A549 (cell line): ENCODE results near the gene UNC79. TPM values are rescaled to one million over a fixed set of nuclear protein-coding genes. Genes with fewer than 3 reads are reported as not detected.

Experiments used
- ATAC-seq, 2 experiments: fragments of 200-7000 bp in 1 of 2; fragments of >200 bp in 1 of 2; cut with Nextera tagmentation in 1 of 2; cut with Tn5 transposase in 1 of 2; 3 replicates each; pipeline versions ENCODE4 v1.8.0 to v1.9.1; 2018 to 2020; ENCODE audit warnings: mild to moderate bottlenecking in 1 of 2, moderate library complexity in 1 of 2
- CTCF ChIA-PET: fragments of 300-600 bp; sonication (Branson Sonifier 250); formaldehyde crosslinking; extraction: SDS; loops from one replicate; lab custom pipeline; 2021; ENCODE audit warnings: antibody characterized with exemption, inconsistent platforms; lab: Yijun Ruan, JAX
- POLR2A ChIA-PET: fragments of 350-600 bp; formaldehyde crosslinking; extraction: SDS; loops from one replicate; lab custom pipeline; 2021; ENCODE audit warnings: antibody characterized with exemption, inconsistent platforms; lab: Yijun Ruan, JAX
- DNase-seq, 2 experiments: peaks; one replicate each; pipeline versions ENCODE4 v3.0.0 to v3.0.0-alpha.2; 2011 to 2016; ENCODE audit warnings: low read depth in 1 of 2, low spot score in 1 of 2
- FAIRE-seq: peaks from 2 replicates; lab custom pipeline; 2011; peaks lifted over from hg19 to GRCh38; lab: Jason Lieb, UNC
- H3K27ac ChIP-seq, 2 experiments: fragments of >200 bp; sonication (Bioruptor Twin); formaldehyde crosslinking; 3 replicates each; pipeline ENCODE4 v1.5.1; 2016 to 2017
- H3K4me1 ChIP-seq: fragments of >200 bp; sonication (Bioruptor Twin); formaldehyde crosslinking; 3 replicates; pipeline ENCODE4 v1.6.1; 2016
- H3K4me2 ChIP-seq: fragments of >200 bp; sonication (Bioruptor Twin); formaldehyde crosslinking; 3 replicates; pipeline ENCODE4 v1.6.1; 2016
- H3K4me3 ChIP-seq: fragments of >200 bp; sonication (Bioruptor Twin); formaldehyde crosslinking; 3 replicates; pipeline ENCODE4 v1.5.1; 2016
- H3K9me3 ChIP-seq: fragments of >200 bp; sonication (Bioruptor Twin); formaldehyde crosslinking; 3 replicates; pipeline ENCODE4 v1.6.1; 2016
- BHLHE40 ChIP-seq: IDR thresholded peaks from 2 replicates; pipeline ENCODE4 v1.6.1; 2012; ENCODE audit warnings: low read depth, low read length, inconsistent platforms
- CBX2 ChIP-seq: fragments of 200-600 bp; sonication (generic); IDR thresholded peaks from 2 replicates; pipeline ENCODE4 v1.6.1; 2016; ENCODE audit warnings: low read depth, mild to moderate bottlenecking, borderline replicate concordance
- CBX8 ChIP-seq: fragments of 200-600 bp; sonication (generic); IDR thresholded peaks from 2 replicates; pipeline ENCODE4 v1.6.1; 2016
- CEBPB ChIP-seq, 2 experiments: fragments of >200 bp in 1 of 2; sonication (Bioruptor Twin) in 1 of 2; formaldehyde crosslinking in 1 of 2; IDR thresholded peaks; 2 replicates each; pipeline ENCODE4 v1.6.1; 2012 to 2016
- CHD2 ChIP-seq: fragments of 150-350 bp; IDR thresholded peaks from 2 replicates; pipeline ENCODE4 v1.6.1; 2014; ENCODE audit warnings: low read length; ENCODE audit not compliant: partially characterized antibody
- CHD4 ChIP-seq: fragments of 200-600 bp; sonication (generic); IDR thresholded peaks from 2 replicates; pipeline ENCODE4 v1.6.1; 2016; ENCODE audit warnings: antibody characterized with exemption, mild to moderate bottlenecking, borderline replicate concordance
- EP300 ChIP-seq, 2 experiments: fragments of >200 bp; sonication (Bioruptor Twin); formaldehyde crosslinking; IDR thresholded peaks; 2 replicates in 1 of 2; 3 replicates in 1 of 2; pipeline ENCODE4 v1.6.1; 2016 to 2017
- ESRRA ChIP-seq: fragments of 150-350 bp; IDR thresholded peaks from 2 replicates; pipeline ENCODE4 v1.6.1; 2014; ENCODE audit warnings: mild to moderate bottlenecking, low read length, borderline replicate concordance
- FOXS1 ChIP-seq: fragments of 250-450 bp; sonication (Bioruptor Pico); IDR thresholded peaks from 2 replicates; pipeline ENCODE4 v1.5.0; 2020; ENCODE audit warnings: mild to moderate bottlenecking, moderate library complexity
- GATA3 ChIP-seq: IDR thresholded peaks from 2 replicates; pipeline ENCODE4 v1.6.1; 2012; ENCODE audit warnings: borderline replicate concordance
- HMGXB4 ChIP-seq: fragments of 250-450 bp; sonication (Bioruptor Pico); IDR thresholded peaks from 2 replicates; pipeline ENCODE4 v1.5.0; 2021; ENCODE audit warnings: mild to moderate bottlenecking, moderate library complexity, borderline replicate concordance
- HOXA7 ChIP-seq: fragments of 250-450 bp; sonication (Bioruptor Pico); IDR thresholded peaks from 2 replicates; pipeline ENCODE4 v1.5.0; 2020; ENCODE audit warnings: mild to moderate bottlenecking, moderate library complexity
- HOXB5 ChIP-seq: fragments of 250-450 bp; sonication (Bioruptor Pico); IDR thresholded peaks from 2 replicates; pipeline ENCODE4 v1.5.0; 2020; ENCODE audit warnings: mild to moderate bottlenecking, moderate library complexity
- JUN ChIP-seq, 2 experiments: fragments of >200 bp; sonication (Bioruptor Twin); formaldehyde crosslinking; IDR thresholded peaks; 2 replicates in 1 of 2; 3 replicates in 1 of 2; pipeline ENCODE4 v1.6.1; 2016 to 2017
- JUNB ChIP-seq: fragments of >200 bp; sonication (Bioruptor Twin); formaldehyde crosslinking; IDR thresholded peaks from 2 replicates; pipeline ENCODE4 v1.6.1; 2016
- MAZ ChIP-seq: fragments of 150-350 bp; IDR thresholded peaks from 2 replicates; pipeline ENCODE4 v1.6.1; 2014; ENCODE audit warnings: antibody characterized with exemption, low read depth, low read length, borderline replicate concordance
- NFE2L2 ChIP-seq: fragments of 150-350 bp; conservative IDR thresholded peaks from 2 replicates; pipeline ENCODE4 v1.6.1; 2014; ENCODE audit warnings: low read length
- PHF8 ChIP-seq: fragments of 200-600 bp; sonication (generic); IDR thresholded peaks from 2 replicates; pipeline ENCODE4 v1.6.1; 2016; ENCODE audit warnings: low read depth, mild to moderate bottlenecking, antibody characterized with exemption, moderate library complexity, borderline replicate concordance
- POLR2A ChIP-seq: IDR thresholded peaks from 2 replicates; pipeline ENCODE4 v1.6.1; 2012; ENCODE audit warnings: mild to moderate bottlenecking, low read length
- RAD21 ChIP-seq, 2 experiments: fragments of >200 bp in 1 of 2; sonication (Bioruptor Twin) in 1 of 2; formaldehyde crosslinking in 1 of 2; IDR thresholded peaks in 1 of 2; conservative IDR thresholded peaks in 1 of 2; 2 replicates in 1 of 2; 3 replicates in 1 of 2; pipeline ENCODE4 v1.6.1; 2012 to 2018; ENCODE audit warnings: inconsistent platforms in 1 of 2
- RARB ChIP-seq: fragments of 250-450 bp; sonication (Bioruptor Pico); IDR thresholded peaks from 2 replicates; pipeline ENCODE4 v1.8.0; 2021; ENCODE audit warnings: mild to moderate bottlenecking, moderate library complexity
- RCOR1 ChIP-seq: fragments of 150-350 bp; IDR thresholded peaks from 2 replicates; pipeline ENCODE4 v1.6.1; 2014; ENCODE audit warnings: antibody characterized with exemption, low read length, low read depth
- RFX5 ChIP-seq: fragments of 450-650 bp; IDR thresholded peaks from 2 replicates; pipeline ENCODE4 v1.7.1; 2014; ENCODE audit warnings: antibody characterized with exemption, mild to moderate bottlenecking, moderate library complexity
- SREBF2 ChIP-seq: fragments of 450-650 bp; IDR thresholded peaks from 2 replicates; pipeline ENCODE4 v1.6.1; 2014; ENCODE audit warnings: mild to moderate bottlenecking, moderate library complexity
- TFCP2L1 ChIP-seq: fragments of 250-450 bp; sonication (Bioruptor Pico); IDR thresholded peaks from 2 replicates; pipeline ENCODE4 v1.5.0; 2021; ENCODE audit warnings: mild to moderate bottlenecking
- ZC3H11A ChIP-seq: fragments of 450-650 bp; IDR thresholded peaks from 2 replicates; pipeline ENCODE4 v1.6.1; 2014; ENCODE audit warnings: antibody characterized with exemption, mild to moderate bottlenecking
- ZFP36 ChIP-seq: fragments of 450-650 bp; IDR thresholded peaks from 2 replicates; pipeline ENCODE4 v1.6.1; 2014; ENCODE audit warnings: borderline replicate concordance; ENCODE audit not compliant: partially characterized antibody
- ZNF302 ChIP-seq: fragments of 250-450 bp; sonication (Bioruptor Pico); IDR thresholded peaks from 2 replicates; pipeline ENCODE4 v1.9.0; 2021; ENCODE audit warnings: inconsistent platforms, mild to moderate bottlenecking, moderate library complexity
- WGBS: methylation state at CpG from one replicate; pipeline ENCODE4 v1.1.6; 2017; ENCODE audit errors: missing lambda C conversion rate; 5-methylcytosine and 5-hydroxymethylcytosine counted together
- polyA plus RNA-seq, 4 experiments: library from polyadenylated mRNA; depleted of rRNA in 3 of 4; stranded (reverse); fragments of >200 nt; fragmentation: RNase III in 1 of 4; extraction: RNeasy Plus Mini Kit Qiagen cat#74134 plus additional on column Dnase treatment in 1 of 4; gene quantifications; 2 replicates in 3 of 4; 3 replicates in 1 of 4; pipeline ENCODE4 v1.2.3, GENCODE V29; 2011 to 2017
- TF ChIP-seq, protein P1 (sequence below): fragments of 250-450 bp; sonication (Bioruptor Pico); IDR thresholded peaks from 2 replicates; pipeline ENCODE4 v1.5.0; 2020; ENCODE audit warnings: low read depth, mild to moderate bottlenecking, moderate library complexity
- TF ChIP-seq, protein P2 (sequence below): fragments of >200 bp; sonication (Bioruptor Twin); formaldehyde crosslinking; IDR thresholded peaks from 3 replicates; pipeline ENCODE4 v1.6.1; 2016
- TF ChIP-seq, protein P3 (sequence below): IDR thresholded peaks from 2 replicates; pipeline ENCODE4 v1.6.1; 2012; ENCODE audit warnings: low read depth, borderline replicate concordance
- TF ChIP-seq, protein P4 (sequence below): fragments of >200 bp; sonication (Bioruptor Twin); formaldehyde crosslinking; IDR thresholded peaks from 3 replicates; pipeline ENCODE4 v1.5.1; 2016

UNC79 gene
- polyA plus RNA-seq, 2 of the 4 experiments (the other 2 are of a cell fraction), result 0.01 TPM

- ChIA-PET POLR2A (no interaction called here), CTCF (interaction anchor here (2.2 kb wide), 1 partner anchor 9 kb away, joined by 8 read pairs; no protein-coding TSS in a partner anchor)
- 5% methylated on average over 2 of the region's 2 CpGs for WGBS
- DNase-seq (no peak), ATAC-seq (no peak), FAIRE-seq (no peak)
- H3K4me3 ChIP-seq, result no peak overlapping the region
- H3K9me3 ChIP-seq, result no peaks in the 10 kb centered on the region
- H3K4me2 ChIP-seq, result no peak overlapping the region
- H3K27ac ChIP-seq, result no peak overlapping the region
- TF ChIP-seq, protein P1, sequence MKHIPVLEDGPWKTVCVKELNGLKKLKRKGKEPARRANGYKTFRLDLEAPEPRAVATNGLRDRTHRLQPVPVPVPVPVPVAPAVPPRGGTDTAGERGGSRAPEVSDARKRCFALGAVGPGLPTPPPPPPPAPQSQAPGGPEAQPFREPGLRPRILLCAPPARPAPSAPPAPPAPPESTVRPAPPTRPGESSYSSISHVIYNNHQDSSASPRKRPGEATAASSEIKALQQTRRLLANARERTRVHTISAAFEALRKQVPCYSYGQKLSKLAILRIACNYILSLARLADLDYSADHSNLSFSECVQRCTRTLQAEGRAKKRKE (CRISPR knock-in tag), result no peak
- no peak for TF ChIP-seq CBX8
- no peak for TF ChIP-seq GATA3
- no peak for TF ChIP-seq CHD4
- no peak for TF ChIP-seq RARB (CRISPR knock-in tag)
- no peak for TF ChIP-seq ZC3H11A
- no peak for TF ChIP-seq RAD21 (conservative IDR thresholded peaks at IDR 0.05 in 1 of 2, IDR thresholded peaks at IDR 0.05 in 1 of 2)
- no peak for TF ChIP-seq CEBPB (IDR thresholded peaks at IDR 0.05)
- TF ChIP-seq, protein P2, sequence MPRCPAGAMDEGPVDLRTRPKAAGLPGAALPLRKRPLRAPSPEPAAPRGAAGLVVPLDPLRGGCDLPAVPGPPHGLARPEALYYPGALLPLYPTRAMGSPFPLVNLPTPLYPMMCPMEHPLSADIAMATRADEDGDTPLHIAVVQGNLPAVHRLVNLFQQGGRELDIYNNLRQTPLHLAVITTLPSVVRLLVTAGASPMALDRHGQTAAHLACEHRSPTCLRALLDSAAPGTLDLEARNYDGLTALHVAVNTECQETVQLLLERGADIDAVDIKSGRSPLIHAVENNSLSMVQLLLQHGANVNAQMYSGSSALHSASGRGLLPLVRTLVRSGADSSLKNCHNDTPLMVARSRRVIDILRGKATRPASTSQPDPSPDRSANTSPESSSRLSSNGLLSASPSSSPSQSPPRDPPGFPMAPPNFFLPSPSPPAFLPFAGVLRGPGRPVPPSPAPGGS, result no peak
- TF ChIP-seq EP300 (IDR thresholded peaks at IDR 0.05), result no peak
- TF ChIP-seq RFX5, result no peak
- no peak for TF ChIP-seq MAZ
- no peak for TF ChIP-seq HMGXB4
- TF ChIP-seq ZFP36, result no peak
- no peak for TF ChIP-seq CHD2
- no peak for TF ChIP-seq FOXS1 (CRISPR knock-in tag)
- no peaks in the 10 kb centered on the region for H3K4me1 ChIP-seq
Observed at GRCh38 chr14:93533437-93533836, 102.7 kb downstream of the UNC79 start.

- no peak for FAIRE-seq
- H3K4me2 ChIP-seq, result no peak overlapping the region
- ATAC-seq, result no peak
- TF ChIP-seq BHLHE40, result no peak
- TF ChIP-seq PHF8, result no peak
- no peak for TF ChIP-seq ZNF302 (CRISPR knock-in tag)
- no peak for TF ChIP-seq NFE2L2
- no peak for TF ChIP-seq ESRRA
- TF ChIP-seq TFCP2L1 (CRISPR knock-in tag), result no peak
- TF ChIP-seq JUN (IDR thresholded peaks at IDR 0.05), result no peak
- no peak for TF ChIP-seq POLR2A
- TF ChIP-seq HOXB5, result no peak
- TF ChIP-seq, protein P3, sequence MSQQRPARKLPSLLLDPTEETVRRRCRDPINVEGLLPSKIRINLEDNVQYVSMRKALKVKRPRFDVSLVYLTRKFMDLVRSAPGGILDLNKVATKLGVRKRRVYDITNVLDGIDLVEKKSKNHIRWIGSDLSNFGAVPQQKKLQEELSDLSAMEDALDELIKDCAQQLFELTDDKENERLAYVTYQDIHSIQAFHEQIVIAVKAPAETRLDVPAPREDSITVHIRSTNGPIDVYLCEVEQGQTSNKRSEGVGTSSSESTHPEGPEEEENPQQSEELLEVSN, result no peak
- no peak for TF ChIP-seq CBX2
- no peak for TF ChIP-seq HOXA7 (CRISPR knock-in tag)
- TF ChIP-seq, protein P4, sequence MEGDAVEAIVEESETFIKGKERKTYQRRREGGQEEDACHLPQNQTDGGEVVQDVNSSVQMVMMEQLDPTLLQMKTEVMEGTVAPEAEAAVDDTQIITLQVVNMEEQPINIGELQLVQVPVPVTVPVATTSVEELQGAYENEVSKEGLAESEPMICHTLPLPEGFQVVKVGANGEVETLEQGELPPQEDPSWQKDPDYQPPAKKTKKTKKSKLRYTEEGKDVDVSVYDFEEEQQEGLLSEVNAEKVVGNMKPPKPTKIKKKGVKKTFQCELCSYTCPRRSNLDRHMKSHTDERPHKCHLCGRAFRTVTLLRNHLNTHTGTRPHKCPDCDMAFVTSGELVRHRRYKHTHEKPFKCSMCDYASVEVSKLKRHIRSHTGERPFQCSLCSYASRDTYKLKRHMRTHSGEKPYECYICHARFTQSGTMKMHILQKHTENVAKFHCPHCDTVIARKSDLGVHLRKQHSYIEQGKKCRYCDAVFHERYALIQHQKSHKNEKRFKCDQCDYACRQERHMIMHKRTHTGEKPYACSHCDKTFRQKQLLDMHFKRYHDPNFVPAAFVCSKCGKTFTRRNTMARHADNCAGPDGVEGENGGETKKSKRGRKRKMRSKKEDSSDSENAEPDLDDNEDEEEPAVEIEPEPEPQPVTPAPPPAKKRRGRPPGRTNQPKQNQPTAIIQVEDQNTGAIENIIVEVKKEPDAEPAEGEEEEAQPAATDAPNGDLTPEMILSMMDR, result no peak
- no peak for TF ChIP-seq RCOR1
- TF ChIP-seq SREBF2, result no peak
- no peak for TF ChIP-seq JUNB
- TF ChIP-seq, all 56 proteins: peak for 0
- Histone ChIP-seq H3K9me3 (no peaks in the 10 kb centered on the region), H3K27ac (no peak overlapping the region), H3K4me3 (no peak overlapping the region), H3K4me1 (no peaks in the 10 kb centered on the region)
- no peak for DNase-seq
- ChIA-PET POLR2A (no interaction called here), CTCF (interaction anchor here (0.8 to 2.2 kb wide), 3 partner anchors 8 to 21 kb away, joined by 3 to 8 read pairs (median 3); no protein-coding TSS in a partner anchor)
Observed at GRCh38 chr14:93533842-93534241, 103.1 kb downstream of the UNC79 start.
